Muscle of leg (tissue), 11 donors: ENCODE results near the gene PLEKHJ1. TPM values are rescaled to one million over a fixed set of nuclear protein-coding genes. Genes with fewer than 3 reads are reported as not detected.
A peak's percentile ranks its signal among the peaks of the same experiment; 100 is the strongest.

Experiments used
- DNase-seq: peaks from one replicate; pipeline ENCODE4 v3.0.0; 2013
- H3K27ac ChIP-seq: one replicate; pipeline ENCODE4 v1.5.1; 2013; ENCODE audit warnings: mild to moderate bottlenecking, low read length, control low read depth
- H3K27me3 ChIP-seq: one replicate; pipeline ENCODE4 v1.6.1; 2013; ENCODE audit warnings: low read length; ENCODE audit not compliant: control insufficient read depth, insufficient read depth
- H3K36me3 ChIP-seq: one replicate; pipeline ENCODE4 v1.6.1; 2013; ENCODE audit warnings: low read length; ENCODE audit not compliant: control insufficient read depth, insufficient read depth
- H3K4me1 ChIP-seq: one replicate; pipeline ENCODE4 v1.6.1; 2013; ENCODE audit warnings: low read length; ENCODE audit not compliant: control insufficient read depth, insufficient read depth
- H3K4me3 ChIP-seq: one replicate; pipeline ENCODE4 v1.5.1; 2013; ENCODE audit warnings: low read length, control low read depth
- H3K9me3 ChIP-seq: replicated peaks from 2 replicates; pipeline ENCODE4 v1.6.1; 2013; ENCODE audit warnings: low read depth, low read length; ENCODE audit not compliant: control insufficient read depth
- WGBS: methylation state at CpG from one replicate; pipeline ENCODE4 v1.1.5; 2013; ENCODE audit warnings: missing lambda C conversion rate; ENCODE audit not compliant: insufficient coverage; 5-methylcytosine and 5-hydroxymethylcytosine counted together
- polyA plus RNA-seq, 8 donors: library from polyadenylated mRNA; unstranded; fragments of 120-200 nt; gene quantifications; one replicate each; pipeline versions ENCODE4 v1.2.1 to v1.2.3, GENCODE V29; 2013; ENCODE audit warnings: inconsistent platforms in 1 of 8, low replicate concordance in 1 of 8; ENCODE audit not compliant: insufficient read length in 8 of 8, insufficient read depth in 1 of 8
- total RNA-seq: library from RNA; stranded (reverse); fragments of 120-200 nt; gene quantifications from one replicate; pipeline ENCODE4 v1.2.4, GENCODE V29; 2013

Gene PLEKHJ1
- total and polyA plus RNA-seq, 9 donors, result 70.6 to 89.4 (median 74.9) TPM

- peaks cover 23% of the 10 kb centered on the region for H3K36me3 ChIP-seq
- peaks cover 41% of the 10 kb centered on the region for H3K4me1 ChIP-seq
- peak overlapping the region; percentile 100 for H3K4me3 ChIP-seq
- no peaks in the 10 kb centered on the region for H3K27me3 ChIP-seq
- H3K27ac ChIP-seq, result peak overlapping the region; percentile 97
- H3K9me3 ChIP-seq, result no peaks in the 10 kb centered on the region
- peak; percentile 99 for DNase-seq
- under 1% methylated on average over 95 of the region's 103 CpGs for WGBS
Observed at GRCh38 chr19:2269244-2270156, 33.4 kb upstream of the PLEKHJ1 start.

GRCh38 chr19:2268861-2269243, 32.7 kb upstream of the PLEKHJ1 start:
- Histone ChIP-seq H3K9me3 (no peaks in the 10 kb centered on the region), H3K36me3 (peaks cover 18% of the 10 kb centered on the region), H3K27ac (peak overlapping the region; percentile 86), H3K27me3 (no peaks in the 10 kb centered on the region), H3K4me3 (peak overlapping the region; percentile 56), H3K4me1 (peaks cover 35% of the 10 kb centered on the region)
- under 1% methylated on average over 16 of the region's 19 CpGs for WGBS
- no peak for DNase-seq

GRCh38 chr19:2268480-2268830, 32.3 kb upstream of the PLEKHJ1 start:
- peak overlapping the region; percentile 86 for H3K27ac ChIP-seq
- peaks cover 32% of the 10 kb centered on the region for H3K4me1 ChIP-seq

GRCh38 chr19:2266183-2266993, 30.3 kb upstream of the PLEKHJ1 start:
- H3K4me3 ChIP-seq, result no peak overlapping the region
- peak overlapping the region; percentile 42 for H3K27ac ChIP-seq
- peaks cover 3% of the 10 kb centered on the region for H3K36me3 ChIP-seq
- no peaks in the 10 kb centered on the region for H3K9me3 ChIP-seq
- peak; percentile 91 for DNase-seq
- 37% methylated on average over 12 of the region's 18 CpGs for WGBS
- peaks cover 14% of the 10 kb centered on the region for H3K4me1 ChIP-seq
- H3K27me3 ChIP-seq, result no peaks in the 10 kb centered on the region

More at GRCh38 chr19:2268480-2268830, 32.3 kb upstream of the PLEKHJ1 start:
- no CpG with 5 or more reads among the region's 4 CpGs for WGBS
- H3K27me3 ChIP-seq, result no peaks in the 10 kb centered on the region
- H3K4me3 ChIP-seq, result no peak overlapping the region
- no peak for DNase-seq
- H3K36me3 ChIP-seq, result peaks cover 18% of the 10 kb centered on the region
- no peaks in the 10 kb centered on the region for H3K9me3 ChIP-seq

- 94% methylated on average over 5 of the region's 7 CpGs for WGBS
- no peak overlapping the region for H3K27ac ChIP-seq
- H3K27me3 ChIP-seq, result no peaks in the 10 kb centered on the region
- DNase-seq, result no peak
- H3K4me3 ChIP-seq, result no peak overlapping the region
- H3K9me3 ChIP-seq, result no peaks in the 10 kb centered on the region
- peaks cover 13% of the 10 kb centered on the region for H3K4me1 ChIP-seq
- H3K36me3 ChIP-seq, result no peaks in the 10 kb centered on the region
Observed at GRCh38 chr19:2261438-2262172, 25.5 kb upstream of the PLEKHJ1 start.

- H3K9me3 ChIP-seq, result no peaks in the 10 kb centered on the region
- no peaks in the 10 kb centered on the region for H3K36me3 ChIP-seq
- H3K4me1 ChIP-seq, result peaks cover 16% of the 10 kb centered on the region
- H3K4me3 ChIP-seq, result no peak overlapping the region
- H3K27me3 ChIP-seq, result no peaks in the 10 kb centered on the region
- DNase-seq, result no peak
- 91% methylated on average over 8 of the region's 11 CpGs for WGBS
- no peak overlapping the region for H3K27ac ChIP-seq
Observed at GRCh38 chr19:2260341-2260805, 24.2 kb upstream of the PLEKHJ1 start.

- H3K27ac ChIP-seq, result no peak overlapping the region
Observed at GRCh38 chr19:2259336-2259735, 23.2 kb upstream of the PLEKHJ1 start.

GRCh38 chr19:2255982-2256685, 20.0 kb upstream of the PLEKHJ1 start, which contains the start of gene JSRP1:
JSRP1 (minus strand) TSS chr19:2256417; CDS start chr19:2255314, 1,103 bp downstream.
- 69% methylated on average over 15 of the region's 24 CpGs for WGBS
- peak; percentile 91 for DNase-seq
- peaks cover 19% of the 10 kb centered on the region for H3K36me3 ChIP-seq
- H3K4me3 ChIP-seq, result peak within 1 kb of the TSS; percentile 58
- peaks cover 28% of the 10 kb centered on the region for H3K27me3 ChIP-seq
- peaks cover 47% of the 10 kb centered on the region for H3K4me1 ChIP-seq
- H3K9me3 ChIP-seq, result no peaks in the 10 kb centered on the region
- peak within 1 kb of the TSS; percentile 97 for H3K27ac ChIP-seq

More at GRCh38 chr19:2259336-2259735, 23.2 kb upstream of the PLEKHJ1 start:
- Histone ChIP-seq H3K9me3 (no peaks in the 10 kb centered on the region), H3K4me3 (no peak overlapping the region), H3K4me1 (peaks cover 24% of the 10 kb centered on the region), H3K36me3 (peaks cover under 1% of the 10 kb centered on the region), H3K27me3 (peaks cover under 1% of the 10 kb centered on the region)
- no peak for DNase-seq
- 86% methylated on average over 5 of the region's 5 CpGs for WGBS

- Histone ChIP-seq H3K27me3 (peaks cover 33% of the 10 kb centered on the region), H3K4me1 (peaks cover 50% of the 10 kb centered on the region), H3K4me3 (peak overlapping the region; percentile 58), H3K27ac (peak overlapping the region; percentile 97), H3K9me3 (no peaks in the 10 kb centered on the region), H3K36me3 (peaks cover 19% of the 10 kb centered on the region)
- DNase-seq, result no peak
- WGBS, result 81% methylated on average over 16 of the region's 16 CpGs
Observed at GRCh38 chr19:2255112-2255845, 19.1 kb upstream of the PLEKHJ1 start.
